ENCODE measurements around the gene SDCCAG8. TPM values are rescaled to one million over a fixed set of nuclear protein-coding genes. Genes with fewer than 3 reads are reported as not detected.

Gene SDCCAG8
- total RNA-seq, 6 experiments from 2014 or later, result 13.4 to 20.6 (median 15.6) TPM

DNA sequence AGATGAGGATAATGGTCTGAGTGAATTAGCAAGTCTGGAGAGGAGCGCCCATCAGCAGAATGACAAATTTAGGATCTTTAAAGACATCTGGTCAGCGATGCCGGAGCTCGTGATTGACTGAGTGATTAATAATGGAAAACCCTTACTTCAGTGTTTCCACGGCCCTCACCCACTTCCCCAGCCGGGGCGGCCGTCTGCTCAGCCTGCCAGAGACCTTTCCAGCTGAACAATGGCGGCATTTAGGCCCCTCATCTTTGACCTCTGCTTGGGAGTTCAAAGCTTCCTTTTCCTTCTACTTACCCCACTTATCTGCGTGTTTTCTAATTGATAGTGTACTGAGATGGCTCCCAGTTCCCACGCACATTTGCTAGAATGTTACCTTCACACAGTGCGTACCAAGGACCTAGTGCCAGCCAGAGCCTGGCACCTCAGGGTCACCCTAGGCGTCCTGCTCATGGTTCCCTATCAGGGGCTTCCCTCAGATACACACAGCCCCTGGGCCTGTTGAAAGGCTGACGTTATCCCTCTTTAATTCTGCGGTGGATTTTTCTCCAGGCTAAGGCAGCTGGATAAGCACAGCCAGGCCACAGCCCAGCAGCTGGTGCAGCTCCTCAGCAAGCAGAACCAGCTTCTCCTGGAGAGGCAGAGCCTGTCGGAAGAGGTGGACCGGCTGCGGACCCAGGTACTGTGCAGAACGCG is 232.8 kb downstream of the SDCCAG8 start:
- no peak for ATAC-seq
- TF ChIP-seq, protein P1, sequence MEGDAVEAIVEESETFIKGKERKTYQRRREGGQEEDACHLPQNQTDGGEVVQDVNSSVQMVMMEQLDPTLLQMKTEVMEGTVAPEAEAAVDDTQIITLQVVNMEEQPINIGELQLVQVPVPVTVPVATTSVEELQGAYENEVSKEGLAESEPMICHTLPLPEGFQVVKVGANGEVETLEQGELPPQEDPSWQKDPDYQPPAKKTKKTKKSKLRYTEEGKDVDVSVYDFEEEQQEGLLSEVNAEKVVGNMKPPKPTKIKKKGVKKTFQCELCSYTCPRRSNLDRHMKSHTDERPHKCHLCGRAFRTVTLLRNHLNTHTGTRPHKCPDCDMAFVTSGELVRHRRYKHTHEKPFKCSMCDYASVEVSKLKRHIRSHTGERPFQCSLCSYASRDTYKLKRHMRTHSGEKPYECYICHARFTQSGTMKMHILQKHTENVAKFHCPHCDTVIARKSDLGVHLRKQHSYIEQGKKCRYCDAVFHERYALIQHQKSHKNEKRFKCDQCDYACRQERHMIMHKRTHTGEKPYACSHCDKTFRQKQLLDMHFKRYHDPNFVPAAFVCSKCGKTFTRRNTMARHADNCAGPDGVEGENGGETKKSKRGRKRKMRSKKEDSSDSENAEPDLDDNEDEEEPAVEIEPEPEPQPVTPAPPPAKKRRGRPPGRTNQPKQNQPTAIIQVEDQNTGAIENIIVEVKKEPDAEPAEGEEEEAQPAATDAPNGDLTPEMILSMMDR (IDR thresholded peaks at IDR 0.05), result no peak
- no peak for TF ChIP-seq POLR2A (IDR thresholded peaks at IDR 0.05)
- no peaks in the 10 kb centered on the region for H3K27me3 ChIP-seq
- H3K9me3 ChIP-seq, result no peaks in the 10 kb centered on the region
- 76% methylated on average over 10 of the region's 20 CpGs for WGBS (ENCODE audit: insufficient coverage, low coverage, low lambda C conversion rate, missing lambda C conversion rate)
- no peaks in the 10 kb centered on the region for H3K36me3 ChIP-seq
- intact Hi-C loops (cut with DNase I), result no loop called here
- no peak for DNase-seq
- H3K4me3 ChIP-seq, result no peak overlapping the region
- no peak overlapping the region for H3K27ac ChIP-seq
- H3K4me1 ChIP-seq, result no peaks in the 10 kb centered on the region

DNA sequence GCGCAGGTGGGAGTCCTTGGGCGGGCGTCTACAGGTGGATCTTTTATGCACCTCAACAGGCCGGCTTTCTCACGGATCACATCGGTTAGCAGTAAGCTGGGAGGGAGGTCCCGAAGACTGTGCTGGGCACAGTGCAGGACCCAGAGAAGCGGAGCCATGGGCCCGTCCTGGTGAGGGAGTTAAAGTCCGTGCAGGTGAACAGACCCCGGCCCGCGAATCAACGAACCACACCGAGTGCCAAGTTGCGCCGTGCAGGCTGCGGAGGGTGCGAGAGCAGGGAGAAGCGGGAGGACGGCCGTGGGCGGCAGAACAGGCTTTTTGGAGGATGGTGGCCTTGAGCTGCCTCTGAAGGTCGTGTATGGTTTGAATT is 233.3 kb downstream of the SDCCAG8 start:
- H3K4me1 ChIP-seq, result no peaks in the 10 kb centered on the region
- no CpG with 5 or more reads among the region's 24 CpGs for WGBS (ENCODE audit: insufficient coverage, low coverage, low lambda C conversion rate, missing lambda C conversion rate)
- no peaks in the 10 kb centered on the region for H3K36me3 ChIP-seq
- no peaks in the 10 kb centered on the region for H3K27me3 ChIP-seq
- intact Hi-C loops (cut with DNase I), result no loop called here
- ATAC-seq, result no peak
- no peak for TF ChIP-seq POLR2A (IDR thresholded peaks at IDR 0.05)
- TF ChIP-seq, protein P1 (IDR thresholded peaks at IDR 0.05), result no peak
- H3K27ac ChIP-seq, result no peak overlapping the region
- DNase-seq, result no peak
- no peak overlapping the region for H3K4me3 ChIP-seq
- H3K9me3 ChIP-seq, result no peaks in the 10 kb centered on the region

DNA sequence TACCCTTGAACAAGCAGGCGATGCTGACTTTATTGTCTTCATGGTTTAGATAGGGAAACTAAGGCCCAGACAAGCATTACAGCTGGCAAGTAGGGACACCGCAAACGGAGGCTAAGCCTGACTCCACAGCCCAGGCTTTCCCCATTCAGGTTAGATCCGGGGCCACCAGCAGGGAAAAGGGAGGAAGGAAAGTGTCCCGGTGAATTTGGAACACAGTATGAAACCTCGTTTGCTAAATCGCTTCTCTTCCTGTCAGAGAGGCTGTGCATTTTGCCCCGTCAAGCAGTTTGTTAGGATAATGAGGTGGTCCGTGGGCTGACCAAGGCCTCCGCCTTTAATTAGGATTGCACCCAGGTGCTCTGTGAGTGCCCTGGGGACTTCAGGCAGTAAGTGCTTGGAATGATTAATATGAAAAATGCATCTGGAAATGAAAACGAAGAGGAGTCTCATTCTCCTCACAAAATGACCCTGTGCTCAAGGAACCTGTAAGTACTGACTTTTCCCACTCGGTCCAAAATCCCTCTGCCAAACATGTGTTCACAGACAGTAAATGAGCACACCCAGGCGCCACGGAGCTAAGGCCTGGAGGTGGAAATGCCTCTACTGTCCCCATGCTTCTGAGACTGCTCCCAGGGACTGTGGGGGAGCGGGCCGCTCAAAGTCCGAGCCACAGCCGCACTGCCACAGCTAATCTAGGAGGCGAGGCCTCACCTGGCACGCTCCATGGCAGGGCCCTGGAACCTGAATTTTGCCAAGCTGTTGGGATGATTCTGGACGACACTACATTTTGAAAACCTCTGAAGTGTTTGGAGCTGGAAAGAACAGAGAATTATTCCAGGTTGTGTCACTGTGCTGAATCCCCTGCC is 234.1 kb downstream of the SDCCAG8 start:
- TF ChIP-seq, protein P1 (IDR thresholded peaks at IDR 0.05), result no peak
- TF ChIP-seq POLR2A (IDR thresholded peaks at IDR 0.05), result no peak
- H3K4me3 ChIP-seq, result no peak overlapping the region
- intact Hi-C loops (cut with DNase I), result no loop called here
- H3K4me1 ChIP-seq, result no peaks in the 10 kb centered on the region
- DNase-seq, result no peak
- no peak overlapping the region for H3K27ac ChIP-seq
- WGBS (ENCODE audit: insufficient coverage, low coverage, low lambda C conversion rate, missing lambda C conversion rate), result 82% methylated on average over 11 of the region's 21 CpGs
- peak in 3 of 4 donors; percentile 16 to 39 (median 31) for ATAC-seq
- no peaks in the 10 kb centered on the region for H3K27me3 ChIP-seq
- H3K36me3 ChIP-seq, result no peaks in the 10 kb centered on the region
- no peaks in the 10 kb centered on the region for H3K9me3 ChIP-seq

DNA sequence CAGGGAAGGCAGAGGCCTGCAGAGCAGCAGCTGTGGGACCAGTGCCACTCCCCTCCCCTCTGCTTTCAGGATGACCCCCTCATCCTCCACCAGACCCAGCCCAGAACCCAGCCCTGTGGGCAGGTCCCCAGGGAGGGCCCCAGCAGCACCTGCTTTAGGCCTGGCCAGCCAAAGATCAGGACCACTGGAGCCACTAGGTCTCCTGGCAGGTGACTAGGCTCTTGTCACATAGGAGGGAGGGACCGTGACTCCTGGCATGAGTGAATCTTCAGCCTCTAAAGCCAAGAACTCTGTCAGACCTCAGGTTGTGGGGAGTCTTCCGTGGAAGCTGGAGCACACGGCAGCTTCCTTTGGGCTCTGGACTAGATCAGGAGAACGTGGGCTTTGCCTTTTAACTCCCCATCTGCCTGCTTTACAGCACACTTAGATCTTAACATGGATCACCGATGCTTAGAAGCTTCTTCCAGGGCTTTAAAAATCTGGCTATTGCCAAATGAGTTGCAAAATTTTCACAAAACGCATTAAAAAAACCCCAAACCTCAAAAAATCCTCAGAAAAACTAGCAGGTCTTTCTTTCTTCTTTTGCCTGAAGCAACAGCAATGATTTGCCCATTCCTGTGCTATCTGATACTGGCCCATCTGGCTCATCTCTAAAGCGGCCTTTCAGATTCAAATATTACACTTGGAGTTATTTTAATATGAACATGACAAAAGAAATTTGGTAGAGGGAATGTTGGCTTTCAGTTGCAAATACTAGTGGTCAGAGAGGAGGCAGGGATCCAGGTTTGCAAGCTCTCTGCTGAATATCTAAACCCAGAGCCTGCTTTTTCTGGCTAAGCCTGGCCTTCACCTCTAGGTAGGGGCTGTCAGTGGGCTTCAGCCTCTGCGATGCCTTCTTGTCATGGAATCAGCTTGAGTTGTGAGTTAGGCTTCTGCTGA is 235.2 kb downstream of the SDCCAG8 start:
- DNase-seq (no peak), ATAC-seq (no peak)
- Histone ChIP-seq H3K4me1 (peaks cover 0 to 2% (median under 1%) of the 10 kb centered on the region in 4 donors), H3K27ac (no peak overlapping the region), H3K9me3 (no peaks in the 10 kb centered on the region), H3K27me3 (no peaks in the 10 kb centered on the region), H3K4me3 (no peak overlapping the region), H3K36me3 (no peaks in the 10 kb centered on the region)
- WGBS (ENCODE audit: insufficient coverage, low coverage, low lambda C conversion rate, missing lambda C conversion rate), result 86% methylated on average over 2 of the region's 8 CpGs
- TF ChIP-seq, protein P1 (IDR thresholded peaks at IDR 0.05), result no peak
- no peak for TF ChIP-seq POLR2A (IDR thresholded peaks at IDR 0.05)
- intact Hi-C loops (cut with DNase I), result no loop called here
